Testis (tissue), 5 donors: Measurements from ENCODE around the gene RAB3B. TPM values are rescaled to one million over a fixed set of nuclear protein-coding genes. Genes with fewer than 3 reads are reported as not detected.

Source experiments
- DNase-seq: peaks from one replicate; pipeline ENCODE4 v3.0.0-alpha.2; 2019
- H3K27ac ChIP-seq, 2 donors: fragments of 200-600 bp; sonication (generic); one replicate each; pipeline ENCODE4 v1.5.1; 2019
- H3K27me3 ChIP-seq: fragments of 200-600 bp; sonication (generic); one replicate; pipeline ENCODE4 v1.5.1; 2019
- H3K36me3 ChIP-seq: fragments of 200-600 bp; sonication (generic); one replicate; pipeline ENCODE4 v1.5.1; 2017; ENCODE audit warnings: low read depth; ENCODE audit errors: missing control alignments
- H3K4me1 ChIP-seq: fragments of 200-600 bp; sonication (generic); one replicate; pipeline ENCODE4 v1.5.1; 2019
- H3K4me3 ChIP-seq, 2 donors: fragments of 200-600 bp; sonication (generic); one replicate each; pipeline ENCODE4 v1.5.1; 2017 to 2019
- H3K9me3 ChIP-seq: fragments of 200-600 bp; sonication (generic); one replicate; pipeline ENCODE4 v1.5.1; 2017
- CTCF ChIP-seq, 3 experiments: fragments of 450-650 bp in 2 of 3; fragments of 200-600 bp in 1 of 3; sonication (generic) in 1 of 3; IDR thresholded peaks; one replicate each; pipeline ENCODE4 v1.5.1; 2016 to 2019; ENCODE audit warnings: antibody characterized with exemption in 3 of 3, mild to moderate bottlenecking in 2 of 3, moderate library complexity in 1 of 3
- POLR2A ChIP-seq: fragments of 450-650 bp; IDR thresholded peaks from one replicate; pipeline ENCODE4 v1.6.1; 2017; ENCODE audit warnings: antibody characterized with exemption, mild to moderate bottlenecking, moderate library complexity
- WGBS, 2 donors: methylation state at CpG; one replicate each; pipeline ENCODE4 v1.1.5; 2018; 5-methylcytosine and 5-hydroxymethylcytosine counted together
- intact Hi-C: fragments of 100-400 bp; cut with DNase I; formaldehyde crosslinking; loops from one replicate; pipeline ENCODE4 v1.15.1; 2023; ENCODE audit warnings: low total_unique reads
- long read RNA-seq, 2 donors: transcript quantifications; one replicate each; lab custom pipeline, GENCODE V29; 2026
- polyA plus RNA-seq: library from polyadenylated mRNA; stranded (reverse); fragments of 350-450 nt; fragmentation: Illumina TruSeq; extraction: RNeasy Lipid Tissue Mini Kit (QIAGEN cat#74804); gene quantifications from one replicate; pipeline ENCODE4 v1.2.3, GENCODE V29; 2014; ENCODE audit warnings: low read depth, low replicate concordance; ENCODE audit not compliant: insufficient read depth
- total RNA-seq, 2 donors: library from RNA; depleted of rRNA; stranded (reverse); fragments of >200 nt; gene quantifications; one replicate each; pipeline ENCODE4 v1.2.3, GENCODE V29; 2016

RAB3B gene
- total RNA-seq (1 to 10 TPM; 1.4 TPM), polyA plus RNA-seq (0.50 TPM)
- long read RNA-seq, donor 1, full-length matches to known transcripts = 1 of 1 reads
- long read RNA-seq, donor 1, partial matches to known transcripts = 0 of 1 reads
- long read RNA-seq, donor 1, other reads (novel, unspliced or antisense) = 0 of 1 reads
- long read RNA-seq, donor 2, full-length matches to known transcripts = 2 of 2 reads
- long read RNA-seq, donor 2, partial matches to known transcripts = 0 of 2 reads
- long read RNA-seq, donor 2, other reads (novel, unspliced or antisense) = 0 of 2 reads

GRCh38 chr1:51990478-51990965, at the start of gene RAB3B:
TSS of gene RAB3B (minus strand) at chr1:51990700. CDS start at chr1:51977117, 13,583 bp downstream.
- 0 to 1% methylated on average over 6 to 31 of the region's 46 CpGs for WGBS, 2 donors
- intact Hi-C loops = no loop called here
- no peaks in the 10 kb centered on the region for H3K36me3 ChIP-seq
- no peaks in the 10 kb centered on the region for H3K27me3 ChIP-seq
- H3K9me3 ChIP-seq = no peaks in the 10 kb centered on the region
- no peak within 1 kb of the TSS for H3K27ac ChIP-seq
- peak within 1 kb of the TSS; percentile 47 to 63 for H3K4me3 ChIP-seq
- no peak for TF ChIP-seq POLR2A
- no peak for TF ChIP-seq CTCF (IDR thresholded peaks at IDR 0.05)
- no peaks in the 10 kb centered on the region for H3K4me1 ChIP-seq
- peak; percentile 77 for DNase-seq

- no peak overlapping the region for H3K27ac ChIP-seq
- H3K27me3 ChIP-seq = no peaks in the 10 kb centered on the region
- no peak overlapping the region for H3K4me3 ChIP-seq
- H3K9me3 ChIP-seq = no peaks in the 10 kb centered on the region
- H3K4me1 ChIP-seq = peaks cover 4% of the 10 kb centered on the region
- intact Hi-C loops = no loop called here
- no peak for DNase-seq
- no peaks in the 10 kb centered on the region for H3K36me3 ChIP-seq
- TF ChIP-seq CTCF (IDR thresholded peaks at IDR 0.05) = no peak
- no peak for TF ChIP-seq POLR2A
- 96 to 100% methylated on average over 1 of the region's 1 CpG for WGBS, 2 donors
These were observed 47.4 kb upstream of the RAB3B start for GRCh38 chr1:52037909-52038308.

- Histone ChIP-seq H3K4me3 (no peak overlapping the region), H3K9me3 (no peaks in the 10 kb centered on the region), H3K36me3 (no peaks in the 10 kb centered on the region), H3K4me1 (peaks cover 4% of the 10 kb centered on the region), H3K27ac (no peak overlapping the region), H3K27me3 (no peaks in the 10 kb centered on the region)
- intact Hi-C loops = no loop called here
- 65 to 88% methylated on average over 3 to 5 of the region's 5 CpGs for WGBS, 2 donors
- no peak for DNase-seq
- TF ChIP-seq POLR2A (no peak), CTCF (IDR thresholded peaks at IDR 0.05) (no peak)
These were observed 46.9 kb upstream of the RAB3B start for GRCh38 chr1:52037402-52037814.

- Histone ChIP-seq H3K4me1 (peaks cover 19% of the 10 kb centered on the region), H3K4me3 (peak overlapping the region; percentile 89 to 91), H3K9me3 (no peaks in the 10 kb centered on the region), H3K27ac (peak overlapping the region; percentile 75 to 85), H3K36me3 (no peaks in the 10 kb centered on the region), H3K27me3 (no peaks in the 10 kb centered on the region)
- WGBS, 2 donors = 69 to 71% methylated on average over 2 of the region's 2 CpGs
- DNase-seq = no peak
- intact Hi-C loops = no loop called here
- TF ChIP-seq CTCF (IDR thresholded peaks at IDR 0.05) = no peak
- no peak for TF ChIP-seq POLR2A
These were observed 43.5 kb upstream of the RAB3B start for GRCh38 chr1:52034050-52034384.
